ENCODE data around the gene IL15.

The IL15 gene

GRCh38 chr4:141692081-141692480, 55.7 kb downstream of the IL15 start:
- H2AFZ ChIP-seq = no peak overlapping the region
- H3K9me3 ChIP-seq (ENCODE audit: control insufficient read depth, low read length) = no peaks in the 10 kb centered on the region
- TF ChIP-seq, protein P1, sequence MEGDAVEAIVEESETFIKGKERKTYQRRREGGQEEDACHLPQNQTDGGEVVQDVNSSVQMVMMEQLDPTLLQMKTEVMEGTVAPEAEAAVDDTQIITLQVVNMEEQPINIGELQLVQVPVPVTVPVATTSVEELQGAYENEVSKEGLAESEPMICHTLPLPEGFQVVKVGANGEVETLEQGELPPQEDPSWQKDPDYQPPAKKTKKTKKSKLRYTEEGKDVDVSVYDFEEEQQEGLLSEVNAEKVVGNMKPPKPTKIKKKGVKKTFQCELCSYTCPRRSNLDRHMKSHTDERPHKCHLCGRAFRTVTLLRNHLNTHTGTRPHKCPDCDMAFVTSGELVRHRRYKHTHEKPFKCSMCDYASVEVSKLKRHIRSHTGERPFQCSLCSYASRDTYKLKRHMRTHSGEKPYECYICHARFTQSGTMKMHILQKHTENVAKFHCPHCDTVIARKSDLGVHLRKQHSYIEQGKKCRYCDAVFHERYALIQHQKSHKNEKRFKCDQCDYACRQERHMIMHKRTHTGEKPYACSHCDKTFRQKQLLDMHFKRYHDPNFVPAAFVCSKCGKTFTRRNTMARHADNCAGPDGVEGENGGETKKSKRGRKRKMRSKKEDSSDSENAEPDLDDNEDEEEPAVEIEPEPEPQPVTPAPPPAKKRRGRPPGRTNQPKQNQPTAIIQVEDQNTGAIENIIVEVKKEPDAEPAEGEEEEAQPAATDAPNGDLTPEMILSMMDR (IDR thresholded peaks at IDR 0.05) = no peak
- no peak overlapping the region for H3K4me2 ChIP-seq (ENCODE audit: low read length)
- no peaks in the 10 kb centered on the region for H3K79me2 ChIP-seq
- H3K4me1 ChIP-seq = no peaks in the 10 kb centered on the region
- no peaks in the 10 kb centered on the region for H3K27me3 ChIP-seq (ENCODE audit: control insufficient read depth, insufficient read depth, low read length)
- no peaks in the 10 kb centered on the region for H3K36me3 ChIP-seq (ENCODE audit: control insufficient read depth, insufficient read depth, low read length)
- H3K9ac ChIP-seq = no peak overlapping the region
- H3K4me3 ChIP-seq (ENCODE audit: low read depth, low read length) = no peak overlapping the region
- no peak overlapping the region for H3K27ac ChIP-seq

DNA sequence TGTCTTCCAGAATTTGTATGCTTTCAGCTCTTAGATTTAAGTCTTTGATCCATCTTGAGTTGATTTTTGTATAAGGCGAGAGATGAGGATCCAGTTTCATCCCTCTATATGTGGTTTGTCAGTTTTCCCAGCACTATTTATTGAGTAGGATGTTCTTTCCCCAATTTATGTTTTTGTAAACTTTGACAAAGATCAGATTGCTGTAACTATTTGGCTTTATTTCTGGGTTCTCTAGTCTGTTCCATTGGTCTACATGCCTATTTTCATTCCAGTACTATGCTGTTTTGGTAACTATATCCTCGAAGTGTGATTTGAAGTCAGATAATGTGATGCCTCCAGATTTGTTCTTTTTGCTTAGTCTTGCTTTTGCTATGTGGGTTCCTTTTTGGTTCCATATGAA, 60.7 kb downstream of the IL15 start:
- no peak overlapping the region for H3K4me2 ChIP-seq (ENCODE audit: low read length)
- H2AFZ ChIP-seq = no peak overlapping the region
- no peak overlapping the region for H3K9ac ChIP-seq
- no peaks in the 10 kb centered on the region for H3K79me2 ChIP-seq
- no peak overlapping the region for H3K27ac ChIP-seq
- H3K4me1 ChIP-seq = no peaks in the 10 kb centered on the region
- H3K4me3 ChIP-seq (ENCODE audit: low read depth, low read length) = no peak overlapping the region
- TF ChIP-seq, protein P1 (IDR thresholded peaks at IDR 0.05) = no peak
- H3K9me3 ChIP-seq (ENCODE audit: control insufficient read depth, low read length) = no peaks in the 10 kb centered on the region
- no peaks in the 10 kb centered on the region for H3K27me3 ChIP-seq (ENCODE audit: control insufficient read depth, insufficient read depth, low read length)
- H3K36me3 ChIP-seq (ENCODE audit: control insufficient read depth, insufficient read depth, low read length) = no peaks in the 10 kb centered on the region

GRCh38 chr4:141702472-141703182, 66.2 kb downstream of the IL15 start:
- TF ChIP-seq, protein P1 (IDR thresholded peaks at IDR 0.05) = no peak
- Histone ChIP-seq H3K27ac (no peak overlapping the region), H3K4me1 (no peaks in the 10 kb centered on the region), H3K9me3 (ENCODE audit: control insufficient read depth, low read length) (no peaks in the 10 kb centered on the region), H3K79me2 (no peaks in the 10 kb centered on the region), H3K27me3 (ENCODE audit: control insufficient read depth, insufficient read depth, low read length) (no peaks in the 10 kb centered on the region), H3K4me3 (ENCODE audit: low read depth, low read length) (no peak overlapping the region), H3K9ac (no peak overlapping the region), H2AFZ (no peak overlapping the region), H3K4me2 (ENCODE audit: low read length) (no peak overlapping the region), H3K36me3 (ENCODE audit: control insufficient read depth, insufficient read depth, low read length) (no peaks in the 10 kb centered on the region)

GRCh38 chr4:141703497-141703896, 67.1 kb downstream of the IL15 start:
- H3K27me3 ChIP-seq (ENCODE audit: control insufficient read depth, insufficient read depth, low read length) = no peaks in the 10 kb centered on the region
- no peak overlapping the region for H3K4me2 ChIP-seq (ENCODE audit: low read length)
- no peaks in the 10 kb centered on the region for H3K36me3 ChIP-seq (ENCODE audit: control insufficient read depth, insufficient read depth, low read length)
- no peak overlapping the region for H2AFZ ChIP-seq
- TF ChIP-seq, protein P1 (IDR thresholded peaks at IDR 0.05) = no peak
- H3K4me3 ChIP-seq (ENCODE audit: low read depth, low read length) = no peak overlapping the region
- no peaks in the 10 kb centered on the region for H3K9me3 ChIP-seq (ENCODE audit: control insufficient read depth, low read length)
- no peaks in the 10 kb centered on the region for H3K4me1 ChIP-seq
- no peak overlapping the region for H3K27ac ChIP-seq
- H3K79me2 ChIP-seq = no peaks in the 10 kb centered on the region
- H3K9ac ChIP-seq = no peak overlapping the region
